ENCODE measurements around the gene PRRX2. TPM values are rescaled to one million over a fixed set of nuclear protein-coding genes. Genes with fewer than 3 reads are reported as not detected.

Gene PRRX2
- total and polyA plus RNA-seq, 4 donors, result 0.03 to 0.08 TPM; not detected in 2

- Histone ChIP-seq H3K9ac (ENCODE audit: low read depth in 1 of 2, low read length in 2 of 2) (no peak overlapping the region), H3K36me3 (ENCODE audit: control insufficient read depth in 4 of 4, insufficient read depth in 3 of 4, low read depth in 1 of 4, low read length in 3 of 4) (no peaks in the 10 kb centered on the region), H3K4me1 (ENCODE audit: control insufficient read depth in 4 of 4, insufficient read depth in 4 of 4, low read length in 3 of 4) (no peaks in the 10 kb centered on the region), H3K9me3 (ENCODE audit: control insufficient read depth in 4 of 4, low read length in 3 of 4) (no peaks in the 10 kb centered on the region), H3K27ac (ENCODE audit: low read depth in 1 of 2, low read length in 2 of 2) (no peak overlapping the region), H3K4me3 (ENCODE audit: low read depth in 1 of 3, low read length in 3 of 3) (no peak overlapping the region), H3K27me3 (ENCODE audit: control insufficient read depth in 4 of 4, insufficient read depth in 4 of 4, low read length in 3 of 4) (no peaks in the 10 kb centered on the region)
- DNase-seq (ENCODE audit: low spot score), result no peak
- TF ChIP-seq EGR1 (IDR thresholded peaks at IDR 0.05; ENCODE audit: low read depth in 2 of 2), result no peak
- TF ChIP-seq NR2F2 (IDR thresholded peaks at IDR 0.05), result no peak
- TF ChIP-seq MAX (IDR thresholded peaks at IDR 0.05), result no peak
- TF ChIP-seq RAD21 (IDR thresholded peaks at IDR 0.05), result no peak
- no peak for TF ChIP-seq FOXA1 (IDR thresholded peaks at IDR 0.05)
- no peak for TF ChIP-seq TAF1 (conservative IDR thresholded peaks at IDR 0.05)
- no peak for TF ChIP-seq SP1 (IDR thresholded peaks at IDR 0.05)
- TF ChIP-seq, protein P1, sequence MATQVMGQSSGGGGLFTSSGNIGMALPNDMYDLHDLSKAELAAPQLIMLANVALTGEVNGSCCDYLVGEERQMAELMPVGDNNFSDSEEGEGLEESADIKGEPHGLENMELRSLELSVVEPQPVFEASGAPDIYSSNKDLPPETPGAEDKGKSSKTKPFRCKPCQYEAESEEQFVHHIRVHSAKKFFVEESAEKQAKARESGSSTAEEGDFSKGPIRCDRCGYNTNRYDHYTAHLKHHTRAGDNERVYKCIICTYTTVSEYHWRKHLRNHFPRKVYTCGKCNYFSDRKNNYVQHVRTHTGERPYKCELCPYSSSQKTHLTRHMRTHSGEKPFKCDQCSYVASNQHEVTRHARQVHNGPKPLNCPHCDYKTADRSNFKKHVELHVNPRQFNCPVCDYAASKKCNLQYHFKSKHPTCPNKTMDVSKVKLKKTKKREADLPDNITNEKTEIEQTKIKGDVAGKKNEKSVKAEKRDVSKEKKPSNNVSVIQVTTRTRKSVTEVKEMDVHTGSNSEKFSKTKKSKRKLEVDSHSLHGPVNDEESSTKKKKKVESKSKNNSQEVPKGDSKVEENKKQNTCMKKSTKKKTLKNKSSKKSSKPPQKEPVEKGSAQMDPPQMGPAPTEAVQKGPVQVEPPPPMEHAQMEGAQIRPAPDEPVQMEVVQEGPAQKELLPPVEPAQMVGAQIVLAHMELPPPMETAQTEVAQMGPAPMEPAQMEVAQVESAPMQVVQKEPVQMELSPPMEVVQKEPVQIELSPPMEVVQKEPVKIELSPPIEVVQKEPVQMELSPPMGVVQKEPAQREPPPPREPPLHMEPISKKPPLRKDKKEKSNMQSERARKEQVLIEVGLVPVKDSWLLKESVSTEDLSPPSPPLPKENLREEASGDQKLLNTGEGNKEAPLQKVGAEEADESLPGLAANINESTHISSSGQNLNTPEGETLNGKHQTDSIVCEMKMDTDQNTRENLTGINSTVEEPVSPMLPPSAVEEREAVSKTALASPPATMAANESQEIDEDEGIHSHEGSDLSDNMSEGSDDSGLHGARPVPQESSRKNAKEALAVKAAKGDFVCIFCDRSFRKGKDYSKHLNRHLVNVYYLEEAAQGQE (IDR thresholded peaks at IDR 0.05), result no peak
- TF ChIP-seq HNF4A (conservative IDR thresholded peaks at IDR 0.05), result no peak
- TF ChIP-seq HNF4G (IDR thresholded peaks at IDR 0.05), result no peak
- TF ChIP-seq, protein P2, sequence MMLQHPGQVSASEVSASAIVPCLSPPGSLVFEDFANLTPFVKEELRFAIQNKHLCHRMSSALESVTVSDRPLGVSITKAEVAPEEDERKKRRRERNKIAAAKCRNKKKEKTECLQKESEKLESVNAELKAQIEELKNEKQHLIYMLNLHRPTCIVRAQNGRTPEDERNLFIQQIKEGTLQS (IDR thresholded peaks at IDR 0.05), result no peak
- TF ChIP-seq CTCF (IDR thresholded peaks at IDR 0.05; ENCODE audit: low read depth, low read length, missing input control), result no peak
- TF ChIP-seq FOXA2 (IDR thresholded peaks at IDR 0.05), result no peak
- TF ChIP-seq RXRA (IDR thresholded peaks at IDR 0.05), result no peak
- TF ChIP-seq YY1 (IDR thresholded peaks at IDR 0.05), result no peak
- 78% methylated on average over 12 of the region's 12 CpGs for whole genome bisulfite sequencing
Measured at GRCh38 chr9:129676975-129677374, 11.5 kb downstream of the PRRX2 start.

DNA sequence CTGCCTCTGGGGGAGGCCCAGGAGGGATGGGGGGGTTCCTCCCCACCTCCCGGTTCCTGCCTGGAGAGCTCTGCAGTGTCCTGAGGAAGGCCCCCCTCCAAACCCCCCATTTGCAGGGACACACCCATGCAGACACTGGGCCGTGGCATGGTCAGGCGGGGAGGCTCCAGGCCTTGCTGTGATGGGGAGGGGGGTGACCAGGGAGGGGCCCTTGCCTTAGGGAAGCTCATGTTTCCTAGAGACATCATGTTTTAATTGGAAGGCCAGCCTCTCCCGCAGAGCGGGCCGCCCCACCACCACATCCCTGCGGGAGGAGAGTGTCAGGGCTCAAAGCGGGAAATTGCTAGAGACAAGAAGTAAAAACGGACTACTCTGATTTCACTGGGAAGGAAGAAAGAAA is 12.0 kb downstream of the PRRX2 start:
- no peak overlapping the region for H3K9ac ChIP-seq (ENCODE audit: low read depth in 1 of 2, low read length in 2 of 2)
- no peaks in the 10 kb centered on the region for H3K27me3 ChIP-seq (ENCODE audit: control insufficient read depth in 4 of 4, insufficient read depth in 4 of 4, low read length in 3 of 4)
- TF ChIP-seq JUND (IDR thresholded peaks at IDR 0.05), result no peak
- TF ChIP-seq RXRA (IDR thresholded peaks at IDR 0.05), result no peak
- TF ChIP-seq HNF4A (conservative IDR thresholded peaks at IDR 0.05), result no peak
- TF ChIP-seq, protein P1 (IDR thresholded peaks at IDR 0.05), result no peak
- TF ChIP-seq, protein P3, sequence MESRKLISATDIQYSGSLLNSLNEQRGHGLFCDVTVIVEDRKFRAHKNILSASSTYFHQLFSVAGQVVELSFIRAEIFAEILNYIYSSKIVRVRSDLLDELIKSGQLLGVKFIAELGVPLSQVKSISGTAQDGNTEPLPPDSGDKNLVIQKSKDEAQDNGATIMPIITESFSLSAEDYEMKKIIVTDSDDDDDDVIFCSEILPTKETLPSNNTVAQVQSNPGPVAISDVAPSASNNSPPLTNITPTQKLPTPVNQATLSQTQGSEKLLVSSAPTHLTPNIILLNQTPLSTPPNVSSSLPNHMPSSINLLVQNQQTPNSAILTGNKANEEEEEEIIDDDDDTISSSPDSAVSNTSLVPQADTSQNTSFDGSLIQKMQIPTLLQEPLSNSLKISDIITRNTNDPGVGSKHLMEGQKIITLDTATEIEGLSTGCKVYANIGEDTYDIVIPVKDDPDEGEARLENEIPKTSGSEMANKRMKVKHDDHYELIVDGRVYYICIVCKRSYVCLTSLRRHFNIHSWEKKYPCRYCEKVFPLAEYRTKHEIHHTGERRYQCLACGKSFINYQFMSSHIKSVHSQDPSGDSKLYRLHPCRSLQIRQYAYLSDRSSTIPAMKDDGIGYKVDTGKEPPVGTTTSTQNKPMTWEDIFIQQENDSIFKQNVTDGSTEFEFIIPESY (IDR thresholded peaks at IDR 0.05), result no peak
- no peak for TF ChIP-seq CTCF (IDR thresholded peaks at IDR 0.05; ENCODE audit: low read depth, low read length, missing input control)
- no peak for TF ChIP-seq FOXA1 (IDR thresholded peaks at IDR 0.05)
- no peak for TF ChIP-seq EGR1 (IDR thresholded peaks at IDR 0.05; ENCODE audit: low read depth in 2 of 2)
- no peak for TF ChIP-seq RAD21 (IDR thresholded peaks at IDR 0.05)
- TF ChIP-seq, protein P2 (IDR thresholded peaks at IDR 0.05), result no peak
- no peak for TF ChIP-seq FOXA2 (IDR thresholded peaks at IDR 0.05)
- TF ChIP-seq YY1 (IDR thresholded peaks at IDR 0.05), result no peak
- TF ChIP-seq GABPA (IDR thresholded peaks at IDR 0.05 in 1 of 2, conservative IDR thresholded peaks at IDR 0.05 in 1 of 2), result no peak

More for the DNA sequence above, 12.0 kb downstream of the PRRX2 start:
- Histone ChIP-seq H3K4me1 (ENCODE audit: control insufficient read depth in 4 of 4, insufficient read depth in 4 of 4, low read length in 3 of 4) (no peaks in the 10 kb centered on the region), H3K9me3 (ENCODE audit: control insufficient read depth in 4 of 4, low read length in 3 of 4) (no peaks in the 10 kb centered on the region), H3K27ac (ENCODE audit: low read depth in 1 of 2, low read length in 2 of 2) (no peak overlapping the region), H3K36me3 (ENCODE audit: control insufficient read depth in 4 of 4, insufficient read depth in 3 of 4, low read depth in 1 of 4, low read length in 3 of 4) (no peaks in the 10 kb centered on the region), H3K4me3 (ENCODE audit: low read depth in 1 of 3, low read length in 3 of 3) (no peak overlapping the region)
- no peak for DNase-seq (ENCODE audit: low spot score)
- WGBS, result 62% methylated on average over 9 of the region's 9 CpGs

Data from liver (tissue), 9 donors.